SK-N-MC (cell line): ENCODE measurements around the gene STARD13.

Experiments used
- EZH2 ChIP-seq: fragments of 200-600 bp; sonication (generic); IDR thresholded peaks from one replicate; pipeline ENCODE4 v1.6.1; 2017; ENCODE audit warnings: antibody characterized with exemption
- POLR2AphosphoS5 ChIP-seq: IDR thresholded peaks from 2 replicates; pipeline ENCODE4 v1.6.1; 2012; ENCODE audit warnings: mild to moderate bottlenecking, low read depth, low read length, borderline replicate concordance

GRCh38 chr13:33183431-33184111 is 102.0 kb downstream of the STARD13 start:
- TF ChIP-seq POLR2AphosphoS5 (no peak), EZH2 (no peak)
